HG03460 (cell line): ENCODE data around the gene TFPI.

Experiments used
- ATAC-seq: cut with Tn5 transposase; IDR thresholded peaks from one replicate; pipeline ENCODE4 v1.9.1; 2021; ENCODE audit not compliant: unreplicated experiment

TFPI gene

DNA sequence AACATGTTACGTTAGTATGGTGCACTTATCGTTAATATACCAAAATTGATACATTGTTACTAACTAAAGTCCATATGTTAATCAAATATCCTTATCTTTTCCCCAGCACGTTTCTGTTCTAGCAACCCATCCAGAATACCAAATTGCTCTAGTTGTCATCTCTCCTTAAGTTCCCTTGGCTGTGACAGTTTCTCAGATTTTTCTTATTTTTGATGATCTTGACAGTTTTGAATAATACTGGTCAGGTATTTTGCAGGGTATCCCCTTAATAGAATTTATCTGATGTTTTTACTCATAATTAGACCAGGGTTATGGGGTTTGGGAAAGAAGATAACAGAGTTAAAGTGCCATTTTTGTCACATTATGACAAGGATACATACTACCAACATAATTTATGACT lies 47.8 kb downstream of the TFPI start:
- ATAC-seq: no peak

DNA sequence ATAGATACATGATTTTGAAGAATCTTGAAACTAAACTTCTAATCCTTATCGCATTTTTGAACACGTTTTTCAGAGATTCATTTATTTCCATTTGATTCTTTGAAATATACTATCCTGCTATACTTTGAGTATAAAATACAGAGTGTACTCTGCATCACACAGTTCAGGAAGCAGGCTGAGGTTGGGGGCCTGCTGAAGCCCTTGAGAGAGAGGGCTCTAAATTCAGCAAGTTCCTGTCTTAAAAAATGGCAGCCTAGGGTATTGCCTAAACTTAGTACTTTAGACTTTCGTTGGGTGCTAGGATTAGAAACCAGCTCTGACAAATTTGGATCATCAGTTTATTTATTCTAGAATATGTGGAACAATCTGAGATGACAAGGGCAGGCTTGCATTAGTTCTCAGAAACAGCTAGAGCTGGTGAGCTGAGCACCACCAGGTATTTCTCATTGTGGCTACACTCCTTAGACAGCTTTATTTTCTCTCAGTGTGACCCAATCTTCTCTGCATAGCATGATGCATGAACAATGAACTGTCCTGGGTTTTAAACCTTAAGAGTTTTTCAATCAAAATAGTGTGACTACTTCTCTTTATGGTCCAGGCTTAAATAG lies 49.1 kb downstream of the TFPI start:
- ATAC-seq: no peak

DNA sequence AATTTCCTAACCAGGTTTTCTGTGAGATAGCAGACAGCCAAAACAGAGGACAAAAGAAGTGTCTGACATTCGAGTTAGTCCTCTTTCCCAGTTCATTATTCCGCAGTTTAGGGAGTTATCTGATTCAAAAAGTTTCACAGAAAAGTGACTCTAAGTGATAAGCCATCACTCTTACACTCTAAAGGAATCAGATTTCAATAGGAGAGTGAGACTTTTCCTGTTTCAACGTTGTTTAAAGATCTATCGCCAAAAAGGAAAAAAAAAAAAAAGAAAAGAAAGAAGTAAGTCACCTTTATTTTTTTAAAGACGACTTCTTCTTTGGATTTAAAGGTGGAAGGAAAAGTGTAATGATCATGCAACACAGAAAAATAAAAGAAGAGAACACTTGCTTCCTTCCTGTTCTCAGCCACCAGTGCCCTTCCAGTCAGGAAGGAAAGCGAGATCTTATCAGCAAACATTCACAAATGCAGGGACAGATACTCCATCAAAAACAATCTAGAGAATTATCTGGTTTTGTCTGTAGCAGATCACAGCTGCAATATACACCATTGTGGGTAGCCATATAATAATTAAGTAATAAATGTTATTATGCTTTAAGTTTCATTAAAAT lies 49.8 kb downstream of the TFPI start:
- no peak for ATAC-seq

DNA sequence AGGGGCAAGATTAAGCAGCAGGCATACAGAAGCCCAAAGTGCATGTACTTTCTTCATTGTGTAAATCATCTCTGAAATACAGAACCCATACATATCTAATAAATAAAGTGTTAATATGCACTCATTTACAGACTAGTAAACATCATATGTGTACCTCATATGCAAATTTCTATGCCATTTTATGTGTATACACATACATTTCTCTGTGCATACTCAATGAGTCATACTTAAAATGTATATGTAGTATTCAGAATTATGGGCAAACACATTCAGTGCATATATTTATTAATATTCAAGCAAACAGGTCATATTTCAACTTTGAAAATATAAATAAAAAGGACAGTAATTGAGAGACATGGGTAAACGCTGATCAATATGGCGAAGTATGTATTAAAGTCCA lies 50.5 kb downstream of the TFPI start:
- ATAC-seq: no peak

DNA sequence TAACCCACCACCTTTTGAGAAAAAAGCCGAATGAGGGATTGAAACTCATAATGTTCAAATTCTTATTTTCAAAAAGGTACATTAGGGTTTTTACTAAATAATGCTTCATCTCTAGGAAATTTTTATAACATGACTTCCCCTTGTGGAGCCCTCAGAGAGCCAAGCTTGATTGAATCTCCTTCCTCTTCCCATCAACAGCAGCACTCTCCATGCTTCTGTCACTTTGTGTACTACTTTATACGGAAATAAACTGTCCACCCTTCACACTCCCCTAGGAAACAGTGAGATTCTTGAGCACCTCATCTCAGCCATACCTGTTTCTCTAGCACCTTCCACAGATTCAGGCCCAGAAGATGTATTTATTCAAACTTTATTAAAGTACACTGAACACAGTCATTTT lies 51.8 kb downstream of the TFPI start:
- ATAC-seq: no peak

DNA sequence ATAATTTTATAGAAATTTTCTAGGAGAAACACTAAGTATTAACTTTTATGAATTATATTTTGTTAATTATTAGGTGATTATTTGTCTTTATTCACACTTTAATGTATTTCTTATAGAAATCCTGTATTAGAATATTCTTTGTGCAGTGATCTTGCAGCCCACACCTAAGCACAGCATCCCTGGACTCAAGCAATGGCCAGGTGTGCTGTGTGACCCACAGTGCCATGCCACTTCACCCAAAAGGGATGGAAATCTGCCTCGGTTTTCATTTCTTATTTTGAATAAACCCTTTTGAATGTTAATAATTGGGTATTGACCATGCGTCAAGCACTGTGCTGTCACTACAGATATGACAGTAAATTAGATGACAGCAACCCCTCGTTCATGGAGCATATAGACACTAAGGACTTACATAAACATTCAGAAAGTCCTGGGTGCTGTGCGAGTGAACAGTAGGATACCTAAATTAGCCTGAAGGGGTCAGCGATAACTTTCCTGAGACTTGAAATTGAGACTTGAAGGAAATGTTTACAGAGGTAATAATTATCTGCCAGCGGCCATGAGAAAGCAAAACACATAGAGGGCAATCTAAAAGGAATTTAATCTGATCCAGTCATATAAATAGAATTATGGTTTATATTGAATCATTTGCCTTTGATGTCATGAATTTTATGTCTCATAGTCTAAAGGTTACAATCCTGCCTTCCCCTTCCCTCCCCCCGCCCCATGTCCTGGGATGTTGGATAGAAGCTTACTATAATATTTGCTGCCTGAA lies 53.5 kb downstream of the TFPI start:
- no peak for ATAC-seq

DNA sequence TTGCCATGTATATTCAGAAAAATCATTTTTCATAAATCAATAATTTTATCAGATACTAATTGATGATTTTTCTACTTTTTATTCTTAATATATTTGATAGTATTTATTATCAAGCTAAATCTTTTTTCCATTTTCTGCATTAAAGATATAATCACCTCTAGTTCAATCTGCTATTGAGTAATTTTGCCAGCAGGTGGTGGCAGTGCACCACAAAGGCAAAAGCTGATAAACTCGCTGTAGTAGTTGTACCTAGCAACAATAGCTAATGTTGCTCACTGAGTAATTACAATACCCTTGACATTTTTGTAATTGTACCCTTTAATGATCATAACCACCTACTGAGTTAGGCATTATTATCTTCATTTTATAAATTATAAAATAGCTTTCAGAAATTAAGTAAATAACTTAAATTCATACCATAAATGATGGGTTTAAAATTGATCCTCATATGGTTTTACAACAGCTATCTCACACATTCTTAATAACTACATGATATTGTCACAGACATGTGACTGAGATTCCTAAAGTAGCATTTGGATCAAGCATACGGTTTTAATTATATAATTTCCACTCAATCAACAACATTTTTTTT lies 54.2 kb downstream of the TFPI start:
- ATAC-seq: peak; percentile 84

DNA sequence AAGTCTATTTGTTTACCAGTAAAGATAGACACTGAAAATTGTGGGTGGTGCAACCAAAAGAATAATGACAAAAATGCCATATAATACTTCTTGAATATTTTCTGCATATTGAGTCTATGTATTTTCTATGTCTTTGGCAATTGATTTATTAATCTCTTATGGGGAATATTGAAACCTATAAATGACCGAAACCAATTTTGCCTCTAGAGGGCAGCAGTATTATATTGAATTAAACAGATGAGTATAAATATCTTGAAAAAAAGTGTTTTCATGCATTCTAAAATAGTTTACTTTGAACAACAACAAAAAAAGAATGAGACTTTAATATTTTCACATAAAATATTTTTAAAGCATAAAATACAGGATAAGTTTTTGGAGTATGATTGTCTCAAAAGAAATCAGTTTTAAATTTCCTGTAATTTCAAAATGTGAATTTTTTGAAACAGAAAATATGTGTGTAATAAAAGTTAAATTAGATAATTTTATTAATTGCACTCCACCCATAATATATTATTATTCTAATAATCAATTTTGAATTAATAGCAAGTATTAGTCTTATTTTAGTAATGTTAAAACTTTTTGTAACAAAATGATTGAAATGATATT lies 56.3 kb downstream of the TFPI start:
- no peak for ATAC-seq

DNA sequence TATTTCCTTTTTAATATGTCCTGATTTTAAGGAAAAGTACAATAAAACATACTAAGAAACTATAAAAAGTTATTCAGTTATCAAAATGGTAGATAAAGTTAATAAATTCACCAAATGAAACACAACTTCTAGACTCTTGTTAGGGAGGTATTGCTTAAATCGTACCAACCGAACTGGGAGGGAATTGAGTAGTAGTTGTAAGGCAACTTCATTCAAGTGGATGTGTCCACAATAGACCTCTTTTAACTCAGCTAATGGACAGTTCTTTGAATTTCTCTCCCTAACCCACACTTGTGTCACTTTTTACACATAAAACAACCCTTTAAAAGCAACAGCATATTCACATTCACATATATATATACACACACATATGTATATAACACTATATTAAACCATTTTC lies 57.1 kb downstream of the TFPI start:
- no peak for ATAC-seq

DNA sequence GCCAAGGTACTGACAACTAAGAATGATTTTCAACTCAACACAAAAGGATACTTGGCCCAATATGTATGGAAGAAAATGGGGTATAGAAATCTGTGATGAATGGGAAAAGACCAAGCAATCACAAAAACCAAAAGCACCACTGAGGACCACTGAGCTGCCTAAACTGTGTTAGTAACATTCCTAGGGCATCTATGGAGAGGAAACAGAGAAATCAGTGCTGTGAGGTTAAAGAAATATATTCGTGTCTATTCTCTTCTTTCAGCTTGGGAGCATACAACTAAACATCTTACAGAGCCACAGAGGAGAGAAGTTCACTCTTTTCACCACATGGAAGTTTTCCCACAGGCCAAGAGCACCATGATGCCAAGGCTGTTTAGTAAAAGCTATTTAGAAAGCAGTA lies 58.9 kb downstream of the TFPI start:
- no peak for ATAC-seq

DNA sequence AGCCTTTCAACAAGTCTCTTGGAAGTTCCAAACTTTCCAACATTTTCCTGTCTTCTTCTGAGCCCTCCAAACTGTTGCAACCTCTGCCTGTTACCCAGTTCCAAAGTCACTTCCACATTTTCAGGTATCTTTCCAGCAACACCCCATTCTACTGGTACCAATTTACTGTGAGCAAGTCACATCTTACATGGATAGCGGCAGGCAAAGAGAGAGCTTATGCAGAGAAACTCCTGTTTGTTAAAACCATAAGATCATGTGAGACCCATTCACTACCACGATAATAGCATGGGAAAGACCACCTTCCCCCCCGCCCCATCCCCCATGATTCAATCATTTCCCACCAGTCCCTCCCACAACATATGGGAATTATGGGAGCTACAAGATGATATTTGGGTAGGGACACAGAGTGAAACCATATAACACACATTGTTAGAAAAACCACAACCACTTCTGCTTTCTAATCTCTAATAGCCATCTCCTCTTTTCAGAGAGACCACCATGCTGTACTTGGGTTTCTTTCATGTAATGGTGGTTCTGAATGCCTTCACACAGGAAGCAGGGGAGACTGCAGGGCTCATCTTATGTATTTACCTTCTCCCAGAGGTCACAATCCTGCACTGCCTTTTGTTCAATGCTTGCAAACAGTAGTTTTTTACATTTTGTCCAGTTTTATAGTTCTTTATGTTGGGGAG lies 60.2 kb downstream of the TFPI start:
- no peak for ATAC-seq

DNA sequence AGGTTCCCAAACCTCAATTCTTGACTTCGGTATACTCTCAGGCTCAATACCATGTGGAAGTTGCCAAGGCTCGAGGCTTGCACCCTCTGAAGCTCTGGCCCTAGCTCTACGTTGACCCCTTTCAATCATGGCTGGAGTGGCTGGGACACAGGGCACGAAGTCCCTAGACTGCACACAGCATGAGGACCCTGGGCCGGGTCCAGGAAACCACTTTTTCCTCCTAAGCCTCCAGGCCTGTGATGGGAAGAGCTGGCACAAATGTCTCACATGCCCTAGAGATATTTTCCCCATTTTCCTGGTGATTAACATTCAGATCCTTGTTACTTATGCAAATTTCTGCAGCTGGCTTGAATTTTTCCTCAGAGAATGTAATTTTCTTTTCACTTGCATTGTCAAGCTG lies 61.1 kb downstream of the TFPI start:
- ATAC-seq: no peak

DNA sequence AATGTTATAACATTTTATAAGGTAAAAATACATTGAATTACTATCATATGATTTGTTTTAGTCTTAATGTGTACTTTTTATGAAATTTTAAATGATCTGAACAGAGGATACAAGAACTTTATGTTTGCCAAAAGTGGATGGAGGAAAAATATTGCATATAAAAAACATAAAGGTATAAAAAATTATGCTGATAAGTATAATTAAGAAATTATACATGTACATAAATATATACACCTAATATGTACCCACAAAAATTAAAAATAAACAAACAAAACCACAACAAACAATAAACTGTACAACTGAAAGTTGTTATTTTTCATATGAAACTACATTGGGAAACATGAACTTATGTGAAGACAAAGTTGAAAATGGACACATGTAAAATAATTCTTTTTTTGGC lies 68.0 kb downstream of the TFPI start:
- no peak for ATAC-seq

DNA sequence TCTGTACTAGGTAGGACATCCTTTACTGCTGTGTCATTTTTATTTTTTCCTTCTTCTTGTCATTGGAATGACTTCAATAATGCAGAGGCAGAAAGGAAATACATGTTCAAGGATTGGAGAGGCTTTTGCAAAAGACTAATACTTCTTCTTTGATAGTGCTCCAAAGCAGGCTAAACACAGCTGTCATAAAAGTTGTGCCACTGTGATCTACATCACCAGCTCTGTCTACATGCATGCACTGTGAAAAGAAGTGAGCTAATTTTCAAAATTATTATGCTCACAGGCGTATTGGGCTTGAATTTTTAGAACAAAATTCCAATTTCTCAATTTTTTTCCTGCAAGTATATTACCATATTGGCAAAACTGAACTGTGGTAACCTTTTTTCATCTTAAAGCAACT lies 68.7 kb downstream of the TFPI start:
- ATAC-seq: no peak

DNA sequence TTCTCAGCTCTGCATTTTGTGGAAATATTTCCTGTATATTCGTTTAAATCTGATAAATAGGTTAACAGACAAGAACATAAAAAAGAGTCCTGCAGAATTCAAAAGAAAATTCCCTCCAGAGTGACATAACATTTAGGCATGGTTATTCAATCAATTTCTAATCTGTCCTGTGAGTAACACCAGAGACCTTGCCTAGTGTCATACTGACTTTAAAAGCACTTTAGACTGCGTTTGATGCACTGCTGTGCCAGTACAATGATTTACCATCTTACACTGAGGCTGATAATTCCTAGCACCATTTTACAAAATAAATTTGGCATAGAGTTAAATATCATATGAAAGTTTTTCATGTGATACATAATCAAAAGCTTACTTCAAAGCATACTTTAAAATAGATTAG lies 70.7 kb downstream of the TFPI start:
- ATAC-seq: no peak

DNA sequence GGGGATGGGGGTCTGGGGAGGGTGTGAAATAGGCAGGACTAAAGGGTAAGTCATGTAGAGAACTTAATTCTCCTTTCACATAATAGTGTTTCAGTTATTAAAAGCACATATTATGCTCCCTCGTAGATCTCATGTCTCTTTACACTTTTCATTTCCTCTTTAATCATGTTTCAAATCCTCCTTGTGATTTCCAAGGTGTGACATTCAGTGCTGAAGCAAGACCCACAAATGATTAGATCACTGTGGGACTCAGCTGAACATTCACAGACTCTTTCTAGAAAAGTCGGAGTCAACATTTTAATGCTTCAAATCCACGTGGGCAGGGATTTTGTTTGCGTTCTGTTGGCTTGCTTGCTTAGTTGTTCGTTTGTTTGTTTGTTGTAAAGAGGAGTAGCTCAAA lies 71.4 kb downstream of the TFPI start:
- peak; percentile 54 for ATAC-seq

DNA sequence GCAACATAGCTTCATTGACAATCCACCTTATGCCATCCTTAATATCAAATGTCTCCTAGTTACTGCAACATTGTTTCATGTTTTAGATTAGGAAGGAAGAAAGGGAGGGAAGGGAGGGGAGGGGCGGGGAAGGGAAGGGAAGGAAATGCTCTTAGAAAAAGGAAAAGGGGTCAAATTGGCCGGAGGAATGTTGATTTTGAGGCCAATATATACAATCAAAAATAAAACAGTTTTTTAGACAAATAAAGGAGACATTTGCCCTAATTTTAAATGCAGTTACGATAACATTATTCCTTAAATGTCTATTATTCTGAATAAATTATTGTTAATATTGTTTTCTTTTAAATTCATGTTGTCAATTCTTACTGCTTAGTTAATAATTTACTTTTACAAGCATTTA lies 72.7 kb downstream of the TFPI start:
- no peak for ATAC-seq

DNA sequence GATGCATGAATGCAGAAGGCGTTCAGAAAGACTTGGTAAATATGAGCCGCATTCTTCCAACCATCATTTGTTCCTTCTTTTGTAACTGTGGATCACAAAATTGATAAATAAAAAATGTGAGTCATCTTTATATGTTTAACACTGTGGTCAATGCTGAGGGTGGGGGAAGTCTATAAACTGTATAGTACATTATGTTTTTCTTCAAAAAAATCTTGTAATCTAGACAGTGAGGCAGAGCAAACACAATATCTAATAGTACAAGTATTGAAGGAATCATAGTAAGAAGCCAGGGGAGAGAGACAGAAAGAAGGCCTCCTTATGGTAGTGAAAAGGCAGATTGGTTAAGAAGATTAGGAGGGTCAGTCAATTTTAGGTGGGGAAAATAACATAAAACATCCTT lies 75.5 kb downstream of the TFPI start:
- no peak for ATAC-seq

DNA sequence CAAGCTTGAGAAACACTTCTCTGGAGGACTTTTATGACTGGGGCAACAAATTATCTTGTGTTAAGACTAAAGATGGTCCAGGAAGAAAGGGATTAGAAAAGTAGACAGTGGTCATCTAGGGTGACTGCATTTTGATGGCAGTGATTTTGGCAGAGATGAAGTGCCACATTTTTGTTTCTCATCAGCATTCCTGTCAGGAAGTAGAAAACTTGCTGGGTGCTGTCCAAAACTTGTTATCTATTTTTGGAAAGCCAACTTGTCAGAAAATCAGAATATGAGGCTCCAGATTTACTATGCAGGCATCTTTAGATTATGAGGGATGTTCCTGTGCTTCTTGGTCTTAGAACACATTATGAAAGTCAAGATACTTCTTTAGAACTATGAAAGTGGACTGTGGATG lies 77.2 kb downstream of the TFPI start:
- no peak for ATAC-seq

DNA sequence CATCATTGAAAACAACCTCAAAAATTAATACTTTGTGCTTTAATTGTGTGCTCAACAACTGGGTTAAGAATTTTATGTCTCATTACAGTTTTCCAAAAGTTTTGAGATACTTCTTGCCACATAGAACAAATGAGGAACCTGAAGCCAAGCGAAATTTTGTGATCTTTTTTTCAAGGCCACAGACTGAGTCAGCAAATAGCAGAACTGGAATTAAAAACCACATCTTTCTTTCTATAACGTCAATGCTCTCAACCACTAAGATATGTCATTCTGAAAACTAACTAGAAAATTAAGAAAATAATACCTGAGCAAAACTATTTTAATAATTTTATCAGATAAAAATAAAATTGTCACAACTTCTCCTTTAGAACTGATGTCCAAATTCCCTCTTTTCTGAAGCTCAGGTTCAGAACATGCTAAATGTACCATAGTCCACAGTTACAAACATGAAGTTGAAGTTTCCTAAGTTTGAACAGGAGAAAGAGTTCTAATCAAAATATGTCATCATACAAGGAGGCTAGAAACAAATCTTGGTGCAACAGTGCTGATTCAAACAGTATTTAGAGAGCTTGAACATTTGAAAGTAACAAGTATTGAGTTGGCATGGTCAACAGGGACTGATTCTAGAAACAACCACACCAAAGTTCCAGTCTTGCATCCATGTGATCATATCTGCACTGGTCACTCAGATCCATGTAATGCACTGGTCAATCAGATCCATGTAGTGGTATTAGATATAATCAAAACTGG lies 78.6 kb downstream of the TFPI start:
- peak; percentile 85 for ATAC-seq
